Karpas-422 (cell line): ENCODE results near the gene PTPN22. TPM values are rescaled to one million over a fixed set of nuclear protein-coding genes. Genes with fewer than 3 reads are reported as not detected.

Source experiments
- total RNA-seq: library from RNA; depleted of rRNA; stranded (reverse); fragments of >200 nt; shearing (Covaris generic); gene quantifications from 2 replicates; pipeline ENCODE4 v1.2.3, GENCODE V29; 2014; ENCODE audit warnings: low replicate concordance; rRNA removed

The PTPN22 gene
- total RNA-seq, 1 experiment from 2014 or later: 43.3 TPM

Other genes starting within 250 kb of the PTPN22 start
- 45.1 and 53.1 TPM in 2 replicates for gene PHTF1, start 112.2 kb downstream of the PTPN22 start, total RNA-seq
- 15.0 and 23.2 TPM in 2 replicates for gene RSBN1, start 59.2 kb downstream of the PTPN22 start, total RNA-seq
- gene BCL2L15, start 15.9 kb upstream of the PTPN22 start, total RNA-seq: 0.48 and 1.0 TPM in 2 replicates
- gene AP4B1, start 33.1 kb upstream of the PTPN22 start, total RNA-seq: 35.3 and 64.0 TPM in 2 replicates
- 7.6 and 11.3 TPM in 2 replicates for gene DCLRE1B, start 33.6 kb upstream of the PTPN22 start, total RNA-seq
- gene HIPK1, start 57.6 kb upstream of the PTPN22 start, total RNA-seq: 25.7 and 36.0 TPM in 2 replicates
- gene OLFML3, start 107.8 kb upstream of the PTPN22 start, total RNA-seq: 0.18 and 0.26 TPM in 2 replicates